Bone marrow (tissue), 2 donors: ENCODE data around the gene TESPA1.

ENCODE experiments used
- DNase-seq, 2 donors: peaks; one replicate each; lab custom pipeline; 2025; lab: John Stamatoyannopoulos, UW

TESPA1 gene

GRCh38 chr12:54983536-54984101 lies 943 bp downstream of the TESPA1 start:
- no peak for DNase-seq

DNA sequence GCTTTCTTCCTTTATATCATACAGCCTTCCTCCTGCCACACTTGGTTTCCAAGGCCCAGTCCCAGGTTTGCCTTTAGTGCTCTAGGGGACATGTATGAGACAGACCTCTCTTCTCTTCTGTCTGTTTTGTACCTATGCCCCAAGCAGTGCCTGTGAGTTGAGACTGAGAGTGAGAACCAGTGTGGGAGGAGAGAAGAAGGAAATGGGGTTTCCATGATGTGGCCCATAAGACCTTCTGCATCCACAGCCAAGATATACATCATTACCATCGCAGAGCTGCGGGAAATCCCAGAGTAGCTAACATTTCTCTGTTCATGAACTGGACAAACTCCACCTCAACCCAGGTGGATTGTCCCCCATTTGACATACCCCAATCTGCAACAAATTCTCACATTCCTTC lies 2.8 kb downstream of the TESPA1 start:
- DNase-seq: no peak

- DNase-seq: no peak
Observed at GRCh38 chr12:54980341-54980740, 4.2 kb downstream of the TESPA1 start.

DNA sequence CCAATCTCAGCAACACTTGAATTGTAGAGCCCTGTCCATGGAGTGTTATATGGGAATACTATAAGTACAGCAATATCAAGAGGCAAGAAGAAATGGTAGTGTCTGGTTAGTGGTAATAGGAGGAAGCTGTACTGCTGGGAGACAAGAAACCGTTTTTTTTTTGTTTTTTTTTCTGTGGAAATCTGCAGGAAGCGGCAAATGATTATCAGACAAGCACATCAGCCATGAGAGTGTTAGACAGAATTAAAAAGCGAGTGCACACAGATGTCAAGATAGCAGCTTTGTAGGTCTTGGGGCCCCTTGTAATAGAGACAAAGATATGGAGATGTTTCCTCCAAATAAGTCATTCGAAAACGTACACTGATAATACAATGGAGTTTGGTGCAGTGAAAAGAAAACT lies 6.7 kb downstream of the TESPA1 start:
- DNase-seq: peak in 1 of 2 donors; percentile 80

GRCh38 chr12:54977155-54977554 lies 7.4 kb downstream of the TESPA1 start:
- no peak for DNase-seq

GRCh38 chr12:54975875-54976274 lies 8.7 kb downstream of the TESPA1 start:
- DNase-seq: no peak

DNA sequence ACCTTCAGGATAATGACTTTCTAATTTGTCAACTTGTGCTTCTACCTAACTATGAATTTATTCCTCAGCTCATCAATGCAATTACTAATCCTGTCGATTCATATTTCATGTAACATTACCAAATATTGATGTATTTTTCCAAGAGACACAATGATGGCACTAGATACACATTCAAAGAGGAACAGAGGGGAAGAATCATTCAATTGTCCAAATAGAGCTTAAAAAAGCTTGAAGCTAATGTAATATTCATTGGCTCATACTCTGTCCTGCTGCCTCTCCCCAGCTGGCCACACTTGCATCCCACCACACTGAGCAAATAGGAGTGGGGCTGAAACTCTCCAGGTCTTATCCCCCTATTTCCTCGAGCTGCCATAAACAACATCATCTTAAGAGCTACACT lies 9.3 kb downstream of the TESPA1 start:
- no peak for DNase-seq

GRCh38 chr12:54974279-54974678 lies 10.3 kb downstream of the TESPA1 start:
- no peak for DNase-seq

DNA sequence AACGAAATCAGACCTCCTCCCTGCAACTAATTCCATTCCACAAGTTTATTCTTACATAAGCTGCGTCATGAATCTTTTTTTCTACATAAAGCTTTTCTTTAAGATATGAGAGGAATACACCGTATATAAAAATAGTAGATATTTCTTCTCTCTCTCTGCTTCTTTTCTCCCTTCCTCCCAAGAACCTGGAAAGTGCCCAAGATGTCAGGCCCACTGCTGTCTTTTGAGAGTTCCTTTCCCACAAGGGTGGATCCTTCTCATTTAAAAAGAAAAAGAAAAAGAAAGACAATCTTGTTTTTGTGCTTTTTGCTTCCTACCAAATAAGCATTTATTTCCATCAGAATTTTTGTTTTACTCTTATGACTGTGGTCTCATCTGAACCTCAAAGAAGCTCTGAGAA lies 11.0 kb downstream of the TESPA1 start:
- no peak for DNase-seq

GRCh38 chr12:54970741-54971140 lies 13.8 kb downstream of the TESPA1 start:
- no peak for DNase-seq

DNA sequence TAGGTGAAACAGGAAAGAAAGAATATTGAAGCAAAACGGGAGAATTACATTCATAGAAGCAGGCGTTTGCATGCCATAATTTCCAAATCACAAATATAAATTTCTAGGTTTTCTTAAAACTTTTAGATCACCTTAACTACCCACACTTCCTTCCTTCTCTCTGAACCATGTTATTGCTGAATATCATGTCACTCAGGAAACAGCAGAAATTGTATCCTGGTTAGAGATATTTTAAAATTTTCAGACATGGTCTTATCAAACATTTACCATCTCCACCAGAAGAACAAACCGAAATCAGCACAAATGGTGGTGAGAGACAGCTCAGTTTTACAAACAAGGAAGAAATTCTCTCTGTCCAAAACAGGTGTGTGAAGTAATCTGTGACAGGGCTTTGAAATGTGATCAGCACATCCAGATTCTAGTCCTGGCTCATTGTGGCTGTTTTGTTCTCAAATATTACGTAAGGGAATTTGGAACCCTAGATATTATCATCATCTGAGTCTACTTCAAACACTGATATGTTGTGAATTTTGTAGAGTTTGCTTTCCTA lies 16.3 kb downstream of the TESPA1 start:
- DNase-seq: no peak

DNA sequence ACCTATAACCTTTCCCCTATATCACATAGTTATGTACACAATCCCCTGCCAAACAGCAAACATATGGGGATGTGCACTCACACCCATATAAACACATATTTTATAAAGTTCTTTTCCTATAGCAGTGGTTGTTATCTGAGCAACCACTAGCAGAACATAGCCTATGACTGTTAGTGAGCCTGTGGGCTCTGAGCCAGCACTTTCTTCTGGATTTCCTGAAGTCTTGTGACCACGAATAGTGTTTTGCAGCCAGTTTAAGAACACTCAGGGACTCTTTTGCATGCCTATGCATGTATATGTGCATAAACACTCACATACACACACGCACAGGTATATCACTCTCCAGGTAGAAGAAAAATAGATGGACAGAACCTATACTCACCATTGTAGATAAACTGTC lies 17.1 kb downstream of the TESPA1 start:
- DNase-seq: peak in 1 of 2 donors; percentile 65

- no peak for DNase-seq
Observed at GRCh38 chr12:54961190-54961589, 23.4 kb downstream of the TESPA1 start.

GRCh38 chr12:54959291-54960018 lies 25.1 kb downstream of the TESPA1 start:
- DNase-seq: no peak

DNA sequence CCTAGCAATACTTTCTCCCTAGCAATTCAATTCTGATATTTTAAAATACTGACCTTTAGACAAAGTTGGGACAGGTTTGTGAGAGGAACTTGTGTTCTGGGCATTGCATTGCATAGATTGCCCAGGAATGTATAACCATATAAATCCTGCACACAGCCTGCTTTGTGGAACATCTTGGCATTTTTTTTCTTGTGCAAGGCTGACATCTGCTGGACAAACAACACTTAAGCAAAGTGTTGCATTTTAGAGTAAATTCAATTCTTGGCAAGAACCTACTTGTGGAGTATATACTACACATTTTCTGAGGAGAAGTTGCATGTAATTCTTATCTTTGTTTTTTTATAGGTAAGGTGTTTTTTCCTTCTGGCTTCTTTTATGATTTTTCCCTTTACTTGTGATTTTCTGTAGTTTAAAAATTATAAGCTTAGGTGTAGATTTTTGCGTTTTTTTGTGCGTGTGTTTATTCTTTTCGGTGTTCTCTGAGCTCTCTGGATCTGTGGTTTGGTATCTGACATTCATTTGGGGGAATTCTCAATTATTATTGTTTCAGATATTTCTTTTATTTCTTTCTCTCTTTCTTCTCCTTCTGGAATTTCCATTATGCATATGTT lies 26.4 kb downstream of the TESPA1 start:
- DNase-seq: peak in 1 of 2 donors; percentile 29

- no peak for DNase-seq
Observed at GRCh38 chr12:54956818-54957641, 27.5 kb downstream of the TESPA1 start.

GRCh38 chr12:54956322-54956721 lies 28.2 kb downstream of the TESPA1 start:
- DNase-seq: no peak

DNA sequence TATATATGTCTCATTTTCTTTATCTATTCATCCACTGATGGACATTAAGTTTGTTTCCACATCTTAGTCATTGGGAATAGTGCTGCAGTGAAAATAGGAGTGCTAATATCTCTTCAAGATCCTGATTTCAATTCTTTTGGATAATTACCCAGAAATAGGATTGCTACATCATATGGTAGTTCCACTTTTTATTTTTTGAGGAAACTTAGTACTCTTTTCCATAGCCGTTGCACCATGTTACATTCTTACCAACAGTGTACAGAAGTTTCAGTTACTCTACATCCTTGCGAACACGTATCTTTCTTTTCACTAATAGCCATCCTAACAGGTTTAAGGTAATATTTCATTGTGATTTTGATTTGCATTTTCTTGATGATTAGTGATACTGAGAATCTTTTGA lies 29.8 kb downstream of the TESPA1 start:
- DNase-seq: no peak

DNA sequence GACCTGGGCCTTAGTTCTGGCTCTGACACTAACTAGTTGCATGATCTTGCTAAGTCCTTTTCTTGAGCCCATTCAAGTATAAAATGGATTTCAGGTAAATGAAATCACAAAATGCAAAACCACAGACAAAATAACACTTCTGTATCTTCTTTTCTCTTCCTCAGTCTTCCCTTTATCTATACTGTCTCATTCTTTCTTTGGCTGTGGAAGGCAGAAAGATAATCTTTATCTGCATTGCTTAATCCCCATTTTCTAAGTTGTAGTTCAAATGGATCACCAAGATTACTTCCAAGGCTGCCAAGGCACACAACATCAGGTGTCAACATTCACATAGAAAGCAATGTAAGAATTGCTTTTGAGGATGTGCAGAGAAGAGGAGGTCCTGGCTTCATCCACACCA lies 30.3 kb downstream of the TESPA1 start:
- no peak for DNase-seq

DNA sequence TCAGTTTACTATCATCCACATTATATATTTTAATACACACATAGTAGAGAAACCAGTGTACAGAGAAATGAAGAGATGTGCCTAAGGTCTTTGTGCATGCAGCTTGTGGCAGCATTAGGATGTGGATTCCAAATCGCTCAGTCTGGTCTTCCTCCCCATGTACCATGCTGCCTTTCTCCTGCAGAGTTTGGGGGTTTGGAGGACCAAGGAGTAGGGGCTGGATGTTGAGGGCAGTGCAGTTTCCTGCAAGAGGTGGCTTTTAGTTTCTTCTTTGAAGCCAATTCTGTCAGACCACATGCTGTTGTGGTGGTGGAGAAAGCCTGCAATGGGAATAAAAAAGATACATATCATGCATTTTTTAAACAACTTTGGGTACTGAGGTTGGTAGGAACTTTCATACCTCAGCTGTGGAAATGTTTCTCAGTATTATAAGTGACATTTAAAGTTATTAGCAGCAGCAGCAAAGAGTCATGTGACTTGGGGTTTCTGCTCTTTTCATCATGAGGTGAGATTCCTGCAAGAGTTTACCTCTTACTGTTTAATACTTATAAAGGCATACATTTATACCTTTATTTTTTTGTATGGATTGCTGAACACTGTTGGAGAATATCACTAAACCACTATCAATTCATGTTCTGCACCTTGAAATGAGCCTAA lies 34.4 kb downstream of the TESPA1 start:
- DNase-seq: no peak

DNA sequence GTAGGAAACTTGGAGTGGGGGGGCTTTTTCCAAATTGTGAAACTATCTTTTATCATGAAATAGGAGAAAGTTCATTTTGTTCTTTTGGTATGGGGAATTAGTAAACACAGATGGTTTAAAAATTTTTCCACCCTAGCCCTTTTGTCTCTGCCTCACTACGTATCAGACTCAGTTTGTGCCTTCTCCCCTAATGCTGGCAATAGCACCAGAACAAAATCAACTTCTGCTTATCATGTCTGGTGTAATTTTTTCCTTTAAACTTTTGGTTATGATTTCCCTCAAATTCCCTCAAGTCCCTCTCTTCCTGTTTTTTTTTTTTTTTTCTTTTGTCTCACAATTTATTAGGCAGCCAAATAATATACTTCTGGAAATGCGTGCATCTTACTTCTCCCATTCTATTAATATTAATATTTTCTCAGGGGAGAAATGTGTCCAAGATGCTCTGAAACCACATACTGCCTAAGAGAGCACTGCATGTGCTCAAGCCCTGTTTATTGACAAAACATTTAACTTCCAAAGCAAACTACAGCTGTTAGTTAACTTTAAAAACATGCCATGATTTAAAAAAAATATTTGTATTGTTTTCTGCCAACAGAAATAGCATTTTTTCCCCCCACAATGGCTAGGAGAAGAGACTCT lies 35.4 kb downstream of the TESPA1 start:
- DNase-seq: no peak
